ENCODE results near the gene SNX33.
A peak's percentile ranks its signal among the peaks of the same experiment; 100 is the strongest.
"Not testable (repeated sequence)": the region's sequence is repeated elsewhere in the genome, so short reads cannot be mapped to it uniquely, and the experiment has no call there.

The SNX33 gene

DNA sequence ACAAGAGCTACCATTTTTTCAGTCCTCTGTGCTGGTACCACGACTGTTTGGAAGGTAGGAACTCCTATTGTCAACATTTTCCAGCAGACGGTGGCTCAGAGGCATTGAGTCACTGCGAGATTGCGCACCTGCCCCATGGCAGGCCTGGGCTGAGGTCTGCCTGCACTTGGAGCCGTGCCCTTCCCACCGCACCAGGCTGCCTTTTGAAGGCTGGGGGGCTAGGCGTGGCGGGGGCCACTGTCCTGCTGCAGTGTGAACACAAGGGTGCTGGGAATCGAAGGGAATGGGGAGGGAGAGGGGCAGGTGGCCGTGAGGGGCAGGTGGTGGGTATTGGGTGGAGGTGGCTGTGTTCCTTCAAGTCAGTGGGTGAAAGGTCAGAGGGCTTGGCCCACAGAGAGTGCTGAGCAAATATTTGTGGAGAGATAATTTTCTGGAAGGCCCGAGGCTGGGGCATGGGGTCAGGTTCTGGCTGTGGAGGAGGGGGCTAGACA is 16.3 kb downstream of the SNX33 start:
- no peak for DNase-seq

DNA sequence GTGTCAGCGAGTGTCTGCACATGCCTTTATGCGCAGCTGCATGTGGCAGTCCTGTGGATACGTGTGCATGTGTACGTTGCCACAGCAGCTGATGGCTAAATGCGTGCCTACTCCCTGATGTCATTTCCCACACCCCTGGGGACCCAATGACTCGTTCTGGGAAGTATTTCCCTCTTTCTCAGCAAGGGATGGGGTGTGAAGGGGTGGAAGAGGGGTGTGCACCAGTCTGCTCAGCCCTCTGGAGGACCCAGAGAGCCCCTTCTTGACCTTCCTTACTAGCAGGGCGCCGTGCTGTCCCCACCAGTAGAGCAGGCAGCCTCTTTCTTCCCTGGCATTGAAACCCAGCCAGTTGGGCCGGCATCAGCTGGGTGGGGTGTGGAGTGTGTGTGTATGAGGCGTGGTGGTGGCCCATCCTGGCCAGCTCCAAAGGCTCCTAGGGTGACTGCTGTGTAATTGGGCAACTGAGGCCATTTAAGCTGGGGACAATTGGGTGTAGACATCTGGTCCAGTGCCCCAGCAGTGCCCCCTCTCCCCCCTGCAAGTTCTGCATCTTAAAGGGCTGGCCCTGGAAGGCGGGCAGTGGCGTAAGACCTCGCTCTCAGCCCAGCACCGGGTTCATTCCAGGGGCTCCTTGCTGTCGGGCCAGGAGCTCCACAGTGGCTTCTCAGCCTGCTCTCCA is 19.2 kb downstream of the SNX33 start:
- no peak for DNase-seq

DNA sequence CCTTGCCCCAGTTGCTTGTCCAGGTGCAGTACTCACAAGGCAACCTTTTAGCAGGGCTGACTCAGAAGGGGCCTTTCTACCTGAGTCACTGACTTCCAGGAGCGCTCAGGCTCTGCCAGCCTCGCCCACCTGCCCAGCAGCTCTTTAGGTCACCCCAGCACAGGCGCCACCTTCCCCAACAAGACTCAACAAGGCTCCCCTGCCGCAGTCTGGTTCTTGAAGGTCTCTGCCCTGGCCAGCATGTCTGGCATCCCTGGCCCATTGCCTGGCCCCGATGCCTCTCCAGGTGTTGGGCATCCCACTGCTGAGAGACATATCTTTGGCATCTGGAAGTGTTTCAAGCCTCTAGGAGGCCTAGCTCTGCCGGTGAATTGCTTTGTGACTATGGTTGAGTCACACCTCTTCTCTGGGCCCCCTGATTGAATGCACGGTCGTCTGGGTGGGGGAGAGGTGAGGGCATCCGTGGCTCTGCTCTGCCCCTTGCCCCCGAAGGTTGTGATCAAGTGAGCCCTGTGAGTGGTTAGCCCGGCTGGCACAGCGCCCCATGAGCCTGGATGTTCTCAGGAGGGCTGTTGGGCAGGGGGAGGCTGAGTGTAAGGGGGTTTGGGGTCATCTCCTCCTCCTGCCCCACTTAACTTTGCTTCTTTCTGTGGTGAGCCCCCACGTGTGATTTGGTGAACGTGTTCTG is 21.6 kb downstream of the SNX33 start:
- peak; percentile 20 for DNase-seq

DNA sequence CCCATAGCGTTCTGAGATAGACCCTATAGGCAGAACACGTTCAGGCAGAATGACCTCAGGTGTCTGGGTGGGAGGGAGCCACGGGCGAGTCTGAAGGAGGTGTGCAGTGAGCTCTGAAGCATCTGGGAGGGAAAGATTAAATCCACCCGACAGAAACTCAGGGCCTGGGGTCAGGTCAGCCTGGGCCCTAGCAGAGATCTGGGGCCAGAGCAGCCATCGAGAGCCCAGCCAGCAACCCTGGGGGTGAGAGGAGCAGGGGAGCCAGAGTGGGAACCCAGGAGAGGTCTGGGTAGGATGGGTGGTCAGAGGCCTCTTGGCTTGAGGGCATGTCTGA is 22.1 kb downstream of the SNX33 start:
- DNase-seq: no peak

DNA sequence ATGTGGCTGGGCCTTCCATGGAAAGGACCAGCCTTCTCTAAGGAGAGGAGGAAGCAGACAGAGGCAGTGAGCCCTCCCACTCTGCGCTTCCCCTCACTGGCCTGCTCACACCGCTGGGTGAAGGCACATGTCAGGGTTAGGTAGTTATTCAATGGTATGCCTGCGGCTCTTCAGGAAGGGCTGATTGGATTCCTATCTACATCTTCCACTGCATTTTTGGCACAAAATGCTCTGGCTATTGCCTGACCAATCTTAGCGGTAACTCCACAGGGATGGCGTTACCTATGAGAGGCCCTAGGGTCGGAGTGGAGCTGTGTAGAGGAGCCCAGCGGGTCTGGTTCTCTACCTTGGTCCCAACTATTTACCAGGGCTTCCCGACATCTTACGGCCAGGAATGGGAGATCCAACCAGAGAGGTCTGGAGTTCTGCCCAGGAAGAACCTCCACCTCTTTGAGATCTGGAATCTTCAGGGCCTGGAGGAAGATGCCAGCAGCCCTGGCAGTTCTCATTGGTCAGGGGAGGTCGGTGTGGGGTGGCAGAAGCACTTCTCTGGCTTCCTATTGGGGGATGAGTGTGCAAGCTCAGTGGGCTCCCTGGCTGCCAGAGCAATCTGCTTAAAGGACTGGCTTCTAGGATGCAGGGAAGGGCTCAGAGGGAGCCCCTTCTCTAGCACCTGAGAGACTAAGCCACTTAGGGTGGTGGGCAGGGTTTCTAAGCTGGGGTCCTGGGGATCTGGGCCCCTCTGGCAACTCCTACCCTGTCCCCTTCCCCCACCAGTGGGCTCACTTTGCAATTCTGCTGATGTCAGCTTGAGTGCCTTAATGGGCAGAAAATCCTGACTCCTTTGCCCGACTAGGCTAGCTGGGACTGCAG is 24.3 kb downstream of the SNX33 start:
- DNase-seq: no peak

DNA sequence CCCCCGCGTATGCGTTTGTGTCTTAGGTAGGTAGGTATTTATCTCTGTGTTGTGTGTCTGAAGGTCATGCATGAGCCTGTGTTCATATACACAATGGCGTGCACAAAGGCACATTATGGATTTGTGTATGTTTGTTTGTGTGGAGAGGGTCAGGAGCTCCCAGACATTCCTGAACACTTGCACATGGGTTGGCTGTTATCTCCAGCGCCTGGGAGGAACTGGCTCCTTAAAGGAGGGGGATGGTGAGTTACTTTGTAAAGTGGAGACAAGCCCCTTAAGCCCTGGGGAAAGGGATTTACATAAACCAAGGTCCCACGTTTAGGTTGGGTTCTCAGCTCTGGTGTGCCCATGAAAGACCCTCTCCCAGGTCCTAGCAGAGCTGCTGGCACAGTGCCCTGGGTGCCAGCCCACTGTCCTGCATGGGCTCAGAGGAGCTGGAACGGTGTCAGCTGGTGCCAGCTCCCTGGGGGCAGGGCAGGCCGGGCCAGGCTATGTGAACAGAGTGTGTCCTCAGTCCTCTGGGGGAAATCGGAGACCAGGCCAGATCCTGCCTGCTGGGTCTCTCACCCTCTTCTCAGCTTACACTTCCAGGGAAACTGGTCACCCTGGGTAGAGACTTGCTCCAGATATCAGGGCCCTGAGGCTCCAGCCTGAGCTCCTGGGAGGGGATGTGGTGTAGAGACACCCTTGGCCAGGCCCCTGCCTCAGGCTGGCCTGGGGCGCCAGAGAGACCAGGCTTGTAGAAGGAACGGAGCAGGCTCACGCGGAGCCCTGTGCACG is 25.1 kb downstream of the SNX33 start:
- DNase-seq: no peak

DNA sequence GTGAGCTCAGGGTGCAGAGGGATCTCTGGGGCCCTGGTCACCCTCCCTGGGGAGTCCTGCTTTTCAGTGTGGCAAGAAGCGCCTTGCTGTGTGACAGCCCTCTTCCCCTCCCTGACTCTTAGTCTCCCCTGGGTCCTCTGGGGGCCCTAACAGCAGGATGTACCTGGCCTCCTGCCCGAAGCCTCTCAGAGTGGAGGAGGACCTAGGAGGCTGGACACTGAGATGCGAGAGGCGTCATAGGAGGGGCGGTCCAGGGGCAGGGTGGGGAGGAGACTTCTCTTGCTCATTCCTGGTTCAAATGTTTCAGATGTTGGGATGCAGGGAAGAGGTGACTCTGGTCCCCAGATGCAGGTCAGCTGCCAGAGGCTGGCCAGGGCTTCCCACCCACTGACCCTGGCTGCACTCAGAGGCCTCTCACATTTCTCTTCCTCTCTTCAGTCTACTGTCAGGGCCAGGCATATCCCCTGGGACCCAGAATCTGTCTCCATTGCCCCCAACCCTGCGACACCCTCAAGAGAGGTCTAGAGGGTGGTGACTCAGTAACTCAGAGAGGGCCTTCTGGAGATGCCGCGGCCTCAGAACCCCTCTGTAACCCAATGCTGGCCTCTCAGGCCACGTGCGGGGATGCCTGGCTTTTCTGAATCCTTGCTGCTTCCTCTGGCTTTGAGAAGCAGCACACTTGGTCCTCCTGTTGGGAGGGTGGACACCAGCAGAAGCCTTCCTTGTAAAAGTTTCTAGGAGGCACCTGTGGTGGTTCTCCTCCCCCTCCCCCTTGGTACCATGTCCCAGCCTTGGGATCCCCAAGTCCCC is 25.9 kb downstream of the SNX33 start:
- no peak for DNase-seq

DNA sequence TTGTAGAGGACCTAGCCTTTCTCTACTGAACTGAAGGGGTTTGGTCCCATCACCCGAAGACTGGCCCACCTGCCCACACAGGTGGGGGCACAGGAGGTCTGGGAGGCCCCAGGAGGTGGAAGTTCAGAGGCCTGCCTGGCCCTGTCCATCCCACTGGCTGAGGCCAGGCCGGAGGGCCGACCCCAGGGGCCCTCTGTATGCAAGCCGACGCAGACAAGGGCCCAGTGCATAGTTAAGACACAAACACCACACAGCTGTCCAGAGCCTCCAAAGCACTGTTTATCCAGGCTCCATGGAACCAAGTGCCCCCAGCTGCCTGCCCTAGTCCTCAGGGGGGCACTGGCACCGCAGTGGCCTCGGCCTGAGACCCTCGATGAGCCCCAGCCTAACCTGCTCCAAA is 26.7 kb downstream of the SNX33 start:
- DNase-seq: no peak

DNA sequence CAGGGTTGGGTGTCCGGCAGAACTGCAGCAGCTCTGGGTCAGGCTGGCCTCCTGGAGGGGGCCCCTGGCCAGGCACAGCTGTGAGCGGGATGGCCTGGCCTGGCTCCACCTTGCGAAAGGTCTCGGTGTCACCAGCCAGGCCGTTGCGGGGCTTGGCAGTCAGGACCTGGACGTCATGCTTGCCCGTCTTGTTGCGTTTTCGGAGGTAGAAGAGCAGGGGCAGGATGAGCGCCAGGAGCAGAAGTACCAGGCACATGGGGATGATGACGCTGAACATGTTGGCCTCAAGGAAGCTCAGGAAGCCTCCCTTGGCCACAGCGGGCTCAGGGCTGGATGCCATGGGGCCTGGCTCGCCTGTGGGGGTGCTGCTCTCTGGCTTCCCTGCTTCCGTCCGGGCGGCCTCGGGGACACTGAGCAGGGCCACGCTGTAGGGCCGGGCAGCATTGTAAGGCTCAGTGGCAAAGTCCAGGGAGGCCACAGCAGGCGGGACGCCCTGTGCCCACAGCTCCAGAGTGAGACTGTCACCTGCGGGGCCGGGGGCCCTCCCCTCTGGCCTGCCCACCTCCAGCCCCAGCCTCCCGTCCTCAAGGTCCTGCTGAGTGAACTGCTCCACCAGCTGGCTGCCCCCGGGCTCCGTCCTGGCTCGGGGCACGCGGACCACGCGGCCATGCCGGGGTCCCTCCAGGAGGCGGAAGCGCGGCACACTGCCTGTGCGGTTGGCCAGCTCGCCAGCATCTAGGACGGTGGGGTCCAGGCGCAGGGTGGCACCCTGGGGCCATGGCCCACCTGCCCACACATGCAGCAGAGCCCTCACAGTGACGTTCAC is 28.1 kb downstream of the SNX33 start:
- DNase-seq: no peak

DNA sequence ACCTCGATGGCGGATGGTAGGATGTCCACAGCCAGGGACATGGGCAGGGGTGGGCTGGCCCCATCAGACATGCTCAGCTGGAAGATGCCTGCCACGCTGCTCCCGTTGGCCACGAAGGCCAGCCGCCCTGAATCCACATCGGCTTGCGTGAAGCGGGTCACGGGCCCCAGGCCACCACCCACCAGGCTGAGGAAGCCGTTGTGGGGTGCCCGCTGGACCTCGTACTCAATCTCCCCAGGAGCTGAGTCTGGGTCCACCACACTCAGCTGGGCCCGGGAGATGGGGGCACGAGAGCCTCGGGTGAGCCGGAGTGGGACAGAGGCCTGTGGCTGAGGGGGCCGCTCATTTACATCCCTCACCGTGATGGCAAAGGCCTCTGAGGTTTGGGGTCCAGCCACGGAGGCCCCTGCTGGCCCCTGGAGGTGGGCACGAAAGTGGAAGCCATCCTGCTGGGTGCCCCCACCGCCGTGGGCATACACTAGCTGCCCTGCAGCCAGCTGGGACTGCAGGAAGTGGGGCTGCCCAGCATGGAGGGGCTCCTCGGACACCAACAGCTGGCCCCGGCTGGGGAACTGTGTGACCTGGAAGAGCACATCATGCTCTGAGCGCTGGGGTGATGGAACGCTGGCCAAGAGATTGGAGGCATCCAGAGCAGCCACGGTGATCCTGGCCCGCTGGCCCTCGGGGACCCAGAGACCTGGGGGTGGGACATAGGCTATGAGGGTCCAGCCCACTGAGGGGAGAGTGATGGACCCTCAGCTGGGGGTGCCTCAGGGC is 29.2 kb downstream of the SNX33 start:
- DNase-seq: no peak

DNA sequence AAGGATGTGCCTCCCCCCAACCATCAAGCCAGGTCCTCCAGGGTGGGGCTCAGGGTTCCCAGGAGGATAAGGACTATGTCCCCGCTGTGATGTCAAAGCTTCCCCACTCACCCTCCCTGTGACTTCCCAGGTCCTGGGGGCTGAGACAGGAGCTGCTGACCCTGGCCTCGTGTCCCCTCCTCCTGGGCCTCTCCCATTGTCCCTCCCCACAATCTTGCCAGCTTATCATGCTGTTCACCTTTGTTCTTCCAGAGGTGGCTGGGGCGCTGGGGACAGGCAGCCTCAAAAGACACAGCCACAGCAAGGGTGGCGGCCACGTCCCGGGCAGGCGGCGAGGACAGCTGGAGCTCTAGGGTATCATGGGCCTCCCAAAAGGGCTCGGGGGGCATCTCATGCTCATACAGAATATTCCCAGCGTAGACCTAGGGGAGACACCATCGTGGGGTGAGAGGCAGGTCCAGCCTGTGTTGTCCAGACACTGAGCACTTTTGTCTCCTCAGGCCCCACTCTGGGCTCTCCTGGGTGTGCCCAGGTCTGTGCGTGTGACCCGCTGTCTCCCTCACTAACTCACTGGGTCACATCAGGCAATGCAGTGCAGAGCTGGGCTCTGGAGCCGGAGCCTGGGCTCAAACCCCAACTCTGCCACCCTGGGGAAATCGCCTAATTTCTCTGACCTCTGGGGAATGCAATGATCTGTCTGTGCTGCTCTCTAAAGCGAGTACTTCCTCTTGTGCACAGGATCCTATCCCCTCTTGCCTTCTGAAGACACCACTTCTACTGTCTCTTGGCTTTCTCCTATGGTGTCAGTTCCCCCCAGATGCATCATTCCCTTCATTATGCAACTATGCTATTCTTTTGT is 30.0 kb downstream of the SNX33 start:
- DNase-seq: no peak

DNA sequence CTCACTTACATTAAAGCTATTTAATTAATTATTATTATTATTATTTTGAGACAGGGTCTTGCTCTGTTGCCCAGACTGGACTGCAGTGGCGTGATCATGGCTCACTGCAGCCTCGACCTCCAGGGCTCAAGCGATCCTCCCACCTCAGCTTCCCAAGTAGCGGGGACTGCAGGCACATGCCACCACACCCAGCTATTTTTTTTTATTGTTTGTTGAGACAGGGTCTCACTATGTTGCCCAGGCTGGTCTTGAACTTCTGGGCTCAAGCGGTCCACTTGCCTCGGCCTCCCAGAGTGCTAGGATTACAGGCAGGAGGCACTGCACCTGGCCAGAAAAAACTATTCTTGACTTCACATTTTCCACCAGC is 30.6 kb downstream of the SNX33 start:
- not testable (repeated sequence) for DNase-seq

DNA sequence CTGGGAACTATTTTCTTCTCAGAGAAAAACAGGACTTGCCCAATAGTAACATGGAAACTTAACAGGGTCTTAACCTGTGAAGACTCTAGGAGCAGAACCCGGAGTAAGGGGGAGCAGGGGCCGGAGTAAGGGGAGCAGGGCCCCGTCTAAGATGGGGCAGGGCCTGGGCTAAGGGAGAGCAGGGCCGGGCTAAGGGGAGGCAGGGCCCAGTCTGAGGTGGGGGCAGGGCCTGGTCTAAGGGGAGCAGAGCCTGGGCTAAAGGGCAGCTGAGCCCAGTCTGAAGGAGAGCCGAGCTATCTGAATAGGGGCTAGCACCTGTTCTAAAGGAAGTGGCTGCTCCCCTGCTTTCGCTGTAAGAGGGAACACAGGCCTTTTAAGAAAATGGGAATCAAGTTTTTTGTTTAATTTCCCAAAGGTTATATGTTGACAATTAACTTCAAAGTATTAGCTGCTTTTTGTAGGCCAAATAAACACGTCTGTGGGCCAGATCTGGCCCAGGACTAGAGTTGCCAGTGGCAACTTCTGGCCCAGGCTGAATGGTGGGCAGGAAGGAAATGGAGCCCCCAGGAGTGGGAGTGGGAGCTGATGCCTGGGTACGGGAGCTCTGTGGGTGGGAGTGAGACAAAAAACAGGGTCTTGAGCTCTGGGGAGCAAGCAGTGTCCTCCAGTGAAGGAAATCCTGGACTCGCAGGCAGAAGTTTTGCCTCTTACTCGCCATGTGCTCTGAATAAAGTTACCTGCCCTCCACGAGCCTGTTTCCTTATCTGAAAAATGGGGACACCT is 32.5 kb downstream of the SNX33 start:
- DNase-seq: no peak

DNA sequence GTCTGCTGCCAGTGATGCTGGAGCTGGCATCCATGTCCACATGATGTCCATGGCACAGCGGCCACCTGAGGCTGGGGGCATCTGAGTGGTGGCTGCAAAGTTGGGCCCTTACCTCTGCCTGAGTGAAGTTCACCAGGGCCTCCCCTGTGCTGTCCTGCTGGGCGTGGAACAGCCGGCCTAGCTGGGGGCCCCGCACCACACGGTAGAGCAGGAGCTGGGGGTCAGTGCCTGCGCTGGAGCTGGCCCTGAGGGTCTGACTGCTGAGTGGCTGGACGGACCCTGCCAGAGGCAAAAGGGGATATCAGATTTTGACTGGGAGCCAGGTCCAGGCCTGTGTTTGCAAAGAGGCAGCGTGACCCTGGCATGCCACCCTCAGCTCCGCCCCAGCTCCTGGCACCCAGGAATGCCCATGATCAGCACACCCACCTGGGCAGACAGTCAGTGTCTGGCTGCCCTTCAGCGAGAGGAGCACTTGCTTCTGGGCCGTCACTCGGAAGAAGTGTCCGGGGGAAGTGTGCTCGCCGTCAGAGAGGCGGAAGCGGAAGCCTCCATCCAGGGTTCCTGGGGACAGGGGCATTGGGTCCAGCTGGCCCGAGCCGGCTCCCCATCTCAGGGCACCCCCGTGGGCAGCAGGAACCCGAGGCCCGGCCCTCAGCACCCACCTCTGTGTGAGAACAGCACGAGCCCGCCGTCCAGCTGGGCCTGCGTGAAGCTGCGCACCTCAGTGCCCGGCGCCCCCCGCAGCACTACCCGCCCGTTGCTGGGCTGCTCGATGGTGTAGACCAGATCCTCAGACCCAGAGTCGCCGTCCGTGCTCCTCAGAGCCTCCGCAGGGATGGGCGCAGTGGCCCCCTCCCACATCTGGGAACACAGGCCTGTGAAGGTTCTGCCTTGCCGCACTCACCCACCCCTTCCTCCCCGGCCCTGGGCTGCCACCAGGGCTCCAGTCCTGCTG is 34.7 kb downstream of the SNX33 start:
- no peak for DNase-seq

DNA sequence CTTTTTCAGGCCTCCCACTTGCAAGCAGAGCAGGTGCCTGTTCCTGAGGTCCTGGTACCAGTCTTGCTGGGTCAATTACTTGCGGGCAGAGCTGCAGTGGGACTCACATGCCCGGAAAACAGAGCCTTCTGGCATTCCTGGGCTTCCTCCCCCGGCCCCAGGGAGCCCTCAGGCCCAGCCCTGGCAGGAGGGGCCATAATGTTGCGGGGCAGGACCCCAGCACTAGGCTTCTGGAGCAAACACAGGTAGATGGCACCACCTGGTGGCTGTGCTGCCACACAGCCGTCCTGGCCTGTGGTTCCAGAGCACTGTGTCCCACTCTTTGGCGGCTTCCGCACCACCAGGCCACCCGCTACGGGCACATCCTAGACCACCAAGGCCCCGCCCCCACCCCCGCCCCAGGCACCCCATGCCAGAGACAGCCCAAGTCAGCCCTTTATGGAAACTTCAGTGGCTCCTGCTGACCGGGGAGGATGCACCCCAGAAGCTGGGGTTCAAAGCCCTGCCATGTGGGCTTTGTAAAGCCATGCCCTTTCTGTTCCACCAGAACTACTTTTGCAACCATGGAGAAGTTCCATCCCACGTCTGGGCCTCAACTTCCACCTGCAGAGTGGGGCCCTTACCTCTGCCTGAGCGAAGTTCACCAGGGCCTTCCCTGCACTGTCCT is 36.1 kb downstream of the SNX33 start:
- DNase-seq: peak; percentile 67

DNA sequence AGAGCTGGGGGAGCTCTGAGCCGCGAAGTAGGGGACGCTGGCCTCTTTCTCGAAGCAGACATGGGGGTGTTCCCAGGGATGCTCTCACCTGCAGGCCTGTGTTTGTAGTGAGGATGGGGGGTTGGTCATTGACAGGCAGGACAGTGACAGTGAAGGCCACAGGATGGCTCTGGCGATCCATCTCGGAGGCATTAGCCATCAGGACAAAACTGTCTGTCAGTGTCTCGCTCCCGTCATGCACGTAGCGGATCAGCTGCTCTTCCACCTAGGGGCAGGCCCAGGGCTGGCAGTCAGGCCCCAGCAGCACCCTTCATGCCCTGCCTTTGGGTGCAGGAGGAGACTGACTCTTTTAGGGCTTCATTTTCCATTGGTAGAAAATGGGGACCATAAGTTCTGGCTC is 36.9 kb downstream of the SNX33 start:
- no peak for DNase-seq

DNA sequence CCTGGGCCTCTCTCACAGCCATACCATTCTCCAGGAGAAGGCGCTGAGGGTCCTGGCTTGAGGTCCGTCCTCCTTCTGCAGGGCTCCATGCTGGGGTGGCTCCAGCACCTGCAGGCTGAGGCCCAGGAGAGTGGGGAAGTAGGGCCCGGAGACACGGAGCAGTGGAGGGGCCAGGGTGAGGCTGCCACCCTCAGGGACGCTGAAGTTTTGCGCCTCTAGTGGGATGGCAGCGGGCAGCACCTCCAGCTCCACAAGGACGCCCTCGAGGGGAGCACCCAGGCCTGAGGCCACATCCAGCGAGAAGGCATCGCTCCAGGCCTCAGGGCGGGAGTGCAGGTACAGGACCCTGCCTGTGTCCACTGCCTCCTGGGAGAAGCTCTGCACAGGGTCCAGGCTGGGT is 37.5 kb downstream of the SNX33 start:
- no peak for DNase-seq

Measured in stimulated activated CD4-positive, alpha-beta T cell treated with anti-CD3 and anti-CD28 coated beads, Interleukin-1b, Interleukin-23, amount 100 ng/mL, for 48 hours (primary cell).